H9 (cell line): ENCODE results near the gene ECEL1. TPM values are rescaled to one million over a fixed set of nuclear protein-coding genes. Genes with fewer than 3 reads are reported as not detected.

Experiments
- DNase-seq: peaks from one replicate; pipeline ENCODE4 v3.0.0-alpha.2; 2017
- H2AFZ ChIP-seq: one replicate; pipeline ENCODE4 v1.6.1; 2013; ENCODE audit warnings: mild to moderate bottlenecking, low read length, control low read depth, moderate library complexity
- H2AK5ac ChIP-seq: 2 replicates; pipeline ENCODE4 v1.6.1; 2013; ENCODE audit warnings: low read length, control low read depth, mixed read lengths; ENCODE audit not compliant: insufficient read length
- H2BK120ac ChIP-seq: one replicate; pipeline ENCODE4 v1.6.1; 2013; ENCODE audit warnings: low read depth, mild to moderate bottlenecking, low read length, control low read depth, inconsistent platforms; ENCODE audit not compliant: poor library complexity, severe bottlenecking
- H2BK12ac ChIP-seq: 2 replicates; pipeline ENCODE4 v1.6.1; 2013; ENCODE audit warnings: low read length, control low read depth, mixed read lengths, low read depth; ENCODE audit not compliant: insufficient read length
- H2BK15ac ChIP-seq: 2 replicates; pipeline ENCODE4 v1.6.1; 2013; ENCODE audit warnings: low read depth, low read length, control low read depth
- H2BK20ac ChIP-seq: one replicate; pipeline ENCODE4 v1.6.1; 2013; ENCODE audit warnings: low read depth, mild to moderate bottlenecking, low read length, control low read depth, inconsistent platforms; ENCODE audit not compliant: poor library complexity, severe bottlenecking
- H2BK5ac ChIP-seq: 2 replicates; pipeline ENCODE4 v1.6.1; 2013; ENCODE audit warnings: low read length, control low read depth, mixed read lengths; ENCODE audit not compliant: insufficient read length
- H3K14ac ChIP-seq: 2 replicates; pipeline ENCODE4 v1.6.1; 2013; ENCODE audit warnings: low read length, control low read depth; ENCODE audit not compliant: insufficient read depth
- H3K18ac ChIP-seq: 2 replicates; pipeline ENCODE4 v1.6.1; 2013; ENCODE audit warnings: low read depth, mild to moderate bottlenecking, mixed read lengths, low read length, control low read depth; ENCODE audit not compliant: insufficient read length
- H3K23ac ChIP-seq: 2 replicates; pipeline ENCODE4 v1.6.1; 2013; ENCODE audit warnings: low read length, control low read depth, mixed read lengths, low read depth; ENCODE audit not compliant: insufficient read length
- H3K23me2 ChIP-seq: 2 replicates; pipeline ENCODE4 v1.6.1; 2013; ENCODE audit warnings: low read depth, mild to moderate bottlenecking, mixed read lengths, low read length, control low read depth; ENCODE audit not compliant: insufficient read length, poor library complexity, severe bottlenecking
- H3K27ac ChIP-seq: 2 replicates; pipeline ENCODE4 v1.5.1; 2013; ENCODE audit warnings: low read length, control low read depth, mixed read lengths, low read depth; ENCODE audit not compliant: insufficient read length
- H3K27me3 ChIP-seq: 2 replicates; pipeline ENCODE4 v1.6.1; 2013; ENCODE audit warnings: low read length, control low read depth, inconsistent platforms; ENCODE audit not compliant: insufficient read depth
- H3K4ac ChIP-seq: 2 replicates; pipeline ENCODE4 v1.6.1; 2013; ENCODE audit warnings: low read depth, mild to moderate bottlenecking, control low read depth, inconsistent platforms, low read length, moderate library complexity
- H3K4me1 ChIP-seq: 2 replicates; pipeline ENCODE4 v1.6.1; 2013; ENCODE audit warnings: low read length, control low read depth, inconsistent platforms; ENCODE audit not compliant: insufficient read depth
- H3K4me2 ChIP-seq: 2 replicates; pipeline ENCODE4 v1.6.1; 2013; ENCODE audit warnings: low read length, control low read depth, mixed read lengths; ENCODE audit not compliant: insufficient read length, insufficient read depth
- H3K56ac ChIP-seq: 2 replicates; pipeline ENCODE4 v1.6.1; 2013; ENCODE audit warnings: low read depth, mild to moderate bottlenecking, mixed read lengths, low read length, control low read depth; ENCODE audit not compliant: insufficient read length
- H3K79me1 ChIP-seq: 2 replicates; pipeline ENCODE4 v1.6.1; 2013; ENCODE audit warnings: low read depth, mild to moderate bottlenecking, moderate library complexity, low read length, control low read depth, inconsistent platforms; ENCODE audit not compliant: insufficient read depth, poor library complexity, severe bottlenecking
- H3K79me2 ChIP-seq: 2 replicates; pipeline ENCODE4 v1.6.1; 2013; ENCODE audit warnings: low read length, control low read depth, inconsistent platforms; ENCODE audit not compliant: insufficient read depth
- H3K9ac ChIP-seq: 2 replicates; pipeline ENCODE4 v1.6.1; 2013; ENCODE audit warnings: low read length, control low read depth, mixed read lengths; ENCODE audit not compliant: insufficient read length; ENCODE audit errors: extremely low read depth
- H3K9me3 ChIP-seq: one replicate; pipeline ENCODE4 v1.6.1; 2013; ENCODE audit warnings: low read depth, low read length, inconsistent platforms; ENCODE audit not compliant: control insufficient read depth
- H3T11ph ChIP-seq: one replicate; pipeline ENCODE4 v1.6.1; 2013; ENCODE audit warnings: mild to moderate bottlenecking, low read length, control low read depth, inconsistent platforms
- H4K20me1 ChIP-seq: one replicate; pipeline ENCODE4 v1.6.1; 2013; ENCODE audit not compliant: control insufficient read depth, insufficient read length, insufficient read depth
- H4K5ac ChIP-seq: 2 replicates; pipeline ENCODE4 v1.6.1; 2013; ENCODE audit warnings: low read depth, mild to moderate bottlenecking, mixed read lengths, low read length, control low read depth; ENCODE audit not compliant: insufficient read length
- H4K8ac ChIP-seq: replicated peaks from 2 replicates; pipeline ENCODE4 v1.6.1; 2013; ENCODE audit warnings: low read length, control low read depth, mixed read lengths, low read depth; ENCODE audit not compliant: insufficient read length
- H4K91ac ChIP-seq: 2 replicates; pipeline ENCODE4 v1.6.1; 2013; ENCODE audit warnings: low read depth, mild to moderate bottlenecking, moderate library complexity, mixed read lengths, low read length, control low read depth; ENCODE audit not compliant: insufficient read length
- H3K27ac Mint-ChIP-seq, 3 experiments: 2 replicates in 2 of 3; 3 replicates in 1 of 3; pipeline ENCODE4 v1.8.0; 2020 to 2021; ENCODE audit warnings: mixed read lengths in 3 of 3, mild to moderate bottlenecking in 1 of 3, moderate library complexity in 1 of 3
- H3K27me3 Mint-ChIP-seq: 2 replicates; pipeline ENCODE4 v1.8.0; 2021; ENCODE audit warnings: low read depth, mild to moderate bottlenecking, moderate library complexity, mixed read lengths
- H3K36me3 Mint-ChIP-seq, 3 experiments: 2 replicates in 2 of 3; 3 replicates in 1 of 3; pipeline ENCODE4 v1.8.0; 2020 to 2021; ENCODE audit warnings: low read depth in 3 of 3, mixed read lengths in 3 of 3; ENCODE audit not compliant: insufficient read depth in 1 of 3
- H3K4me1 Mint-ChIP-seq, 2 experiments: 2 replicates each; pipeline ENCODE4 v1.8.0; 2020; ENCODE audit warnings: mixed read lengths in 2 of 2
- H3K4me3 Mint-ChIP-seq, 2 experiments: 2 replicates in 1 of 2; 3 replicates in 1 of 2; pipeline ENCODE4 v1.8.0; 2020 to 2021; ENCODE audit warnings: mild to moderate bottlenecking in 2 of 2, mixed read lengths in 2 of 2, moderate library complexity in 1 of 2
- H3K9me3 Mint-ChIP-seq, 2 experiments: 2 replicates in 1 of 2; 3 replicates in 1 of 2; pipeline ENCODE4 v1.8.0; 2020; ENCODE audit warnings: mild to moderate bottlenecking in 2 of 2, mixed read lengths in 2 of 2, moderate library complexity in 1 of 2
- CTCF ChIP-seq: fragments of 200-600 bp; sonication (generic); conservative IDR thresholded peaks from 3 replicates; pipeline ENCODE4 v1.8.0; 2021; ENCODE audit warnings: antibody characterized with exemption, mild to moderate bottlenecking
- WGBS: extraction: QIAGEN DNeasy Blood & Tissue Kit; methylation state at CpG from one replicate; pipeline ENCODE4 v1.1.7; 2013; ENCODE audit warnings: missing lambda C conversion rate, low lambda C conversion rate, mixed read lengths; ENCODE audit not compliant: insufficient read length; ENCODE audit errors: extremely low coverage; 5-methylcytosine and 5-hydroxymethylcytosine counted together
- total RNA-seq: library from RNA; stranded (reverse); gene quantifications from 2 replicates; pipeline ENCODE4 v1.2.1, GENCODE V29; 2021

Gene ECEL1
- total RNA-seq, 1 experiment from 2014 or later, result 8.4 TPM

GRCh38 chr2:232520489-232520888, 32.9 kb upstream of the ECEL1 start:
- Histone ChIP-seq H2AFZ (no peak overlapping the region), H4K91ac (no peak overlapping the region), H3K14ac (no peak overlapping the region), H3K9me3 (no peaks in the 10 kb centered on the region), H3K23me2 (peaks cover 14% of the 10 kb centered on the region), H3K4me1 (no peaks in the 10 kb centered on the region), H3K56ac (no peak overlapping the region), H2BK20ac (no peak overlapping the region), H3K4ac (no peak overlapping the region), H3K79me2 (no peaks in the 10 kb centered on the region), H2BK15ac (no peak overlapping the region), H2BK12ac (no peak overlapping the region), H3K79me1 (no peaks in the 10 kb centered on the region), H4K5ac (no peak overlapping the region), H3T11ph (no peak overlapping the region), H3K27me3 (peaks cover 15% of the 10 kb centered on the region), H2BK5ac (no peak overlapping the region), H2BK120ac (no peak overlapping the region), H3K18ac (no peak overlapping the region), H3K4me2 (no peak overlapping the region), H3K9ac (no peak overlapping the region), H4K20me1 (no peaks in the 10 kb centered on the region), H2AK5ac (no peak overlapping the region), H3K27ac (no peak overlapping the region), H4K8ac (no peak overlapping the region), H3K23ac (no peak overlapping the region)
- DNase-seq, result no peak
- no peak overlapping the region for H3K27ac Mint-ChIP-seq
- peaks cover 59% of the 10 kb centered on the region for H3K27me3 Mint-ChIP-seq
- no peaks in the 10 kb centered on the region; a peak in 1 of 5 replicates for H3K9me3 Mint-ChIP-seq
- no peak overlapping the region for H3K4me3 Mint-ChIP-seq
- TF ChIP-seq CTCF, result no peak
- H3K36me3 Mint-ChIP-seq, result peaks cover 0 to 1% (median 0%) of the 10 kb centered on the region in 3 experiments; a peak in 1 of 7 replicates
- WGBS, result no CpG with 5 or more reads among the region's 15 CpGs
- H3K4me1 Mint-ChIP-seq, result peaks cover 12 to 33% of the 10 kb centered on the region in 2 experiments
